ENCODE data around the gene TMEM151A.

DNA sequence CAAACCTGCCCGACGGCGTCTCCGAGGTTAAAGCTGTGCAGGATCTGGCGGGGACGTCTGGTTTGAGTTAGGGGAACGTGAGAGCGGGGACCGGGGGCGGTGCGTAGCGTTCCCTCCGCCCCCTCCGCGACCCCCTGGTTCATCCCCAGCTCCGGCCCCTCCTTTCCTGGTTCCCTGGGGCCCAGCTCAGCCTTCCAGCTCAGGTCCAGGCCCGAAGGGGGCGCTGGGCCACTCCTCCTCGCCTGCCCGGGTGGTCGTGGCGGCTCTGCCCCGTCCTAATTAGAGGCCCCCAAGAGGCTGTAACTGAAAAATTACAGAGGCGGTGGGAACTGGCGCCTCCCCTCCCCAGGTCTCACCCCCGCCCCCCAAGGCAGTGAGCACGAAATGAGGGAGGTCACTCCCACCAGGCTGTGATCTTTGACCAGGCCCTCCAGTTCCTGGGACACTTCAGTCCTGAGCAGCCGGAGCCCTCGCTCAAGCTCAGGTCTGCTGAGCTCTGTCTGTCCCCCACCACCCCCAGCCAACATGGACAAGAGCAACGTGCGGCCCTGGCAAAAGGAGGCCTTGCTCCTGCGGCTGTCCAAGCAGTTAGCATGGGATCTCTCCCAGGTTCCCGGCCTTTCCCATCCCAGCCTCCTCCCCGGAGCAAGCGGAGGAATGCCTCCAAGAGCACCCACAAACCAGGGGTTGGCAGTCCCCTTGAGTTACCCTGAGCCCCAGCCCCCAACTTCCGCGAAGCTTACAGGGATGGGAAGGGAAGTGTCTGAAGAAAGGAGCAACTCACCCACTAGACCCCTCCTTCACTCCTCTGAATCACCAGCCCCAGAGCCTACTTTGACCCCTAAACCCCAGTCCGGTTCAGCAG is 21.9 kb downstream of the TMEM151A start:
- TF ChIP-seq CTCF (IDR thresholded peaks at IDR 0.05; ENCODE audit: low read depth, low read length, missing input control): no peak
- TF ChIP-seq GABPA (IDR thresholded peaks at IDR 0.05 in 1 of 2, conservative IDR thresholded peaks at IDR 0.05 in 1 of 2): no peak
- no peak for TF ChIP-seq ATF3 (IDR thresholded peaks at IDR 0.05)
- no peak for TF ChIP-seq SP1 (IDR thresholded peaks at IDR 0.05)

Data from liver (tissue), 3 donors.